Measurements from ENCODE around the gene KCTD4.
"Not testable (repeated sequence)": the region's sequence is repeated elsewhere in the genome, so short reads cannot be mapped to it uniquely, and the experiment has no call there.

The KCTD4 gene

DNA sequence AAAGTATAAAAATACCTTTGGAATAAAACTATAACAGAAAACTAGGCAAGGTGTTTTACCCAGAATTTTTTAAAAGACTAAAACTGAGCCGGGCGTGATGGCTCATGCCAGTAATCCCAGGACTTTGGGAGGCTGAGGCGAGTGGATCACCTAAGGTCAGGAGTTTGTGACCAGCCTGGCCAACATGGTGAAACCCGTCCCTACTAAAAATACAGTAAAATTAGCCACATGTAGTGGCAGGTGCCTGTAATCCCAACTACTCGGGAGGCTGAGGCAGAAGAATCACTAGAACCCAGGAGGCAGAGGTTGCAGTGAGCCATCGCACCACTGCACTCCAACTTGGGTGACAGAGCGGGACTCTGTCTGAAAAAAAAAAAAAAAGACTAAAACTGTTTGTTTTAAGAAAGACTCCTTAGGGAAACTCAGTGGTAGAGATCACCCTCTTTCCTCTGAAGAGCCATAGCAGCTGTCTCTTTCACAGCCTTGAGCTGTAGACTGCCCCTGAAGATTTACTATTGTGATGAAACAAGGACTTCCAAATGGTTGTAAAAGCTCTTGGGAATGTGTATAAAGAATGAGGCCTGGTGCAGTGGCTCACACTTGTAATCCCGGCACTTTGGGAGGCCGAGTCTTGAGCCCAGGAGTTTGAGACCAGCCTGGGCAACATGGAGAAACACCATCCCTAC, 14.7 kb upstream of the KCTD4 start:
- DNase-seq (ENCODE audit: low read depth in 2 of 2), result no peak

DNA sequence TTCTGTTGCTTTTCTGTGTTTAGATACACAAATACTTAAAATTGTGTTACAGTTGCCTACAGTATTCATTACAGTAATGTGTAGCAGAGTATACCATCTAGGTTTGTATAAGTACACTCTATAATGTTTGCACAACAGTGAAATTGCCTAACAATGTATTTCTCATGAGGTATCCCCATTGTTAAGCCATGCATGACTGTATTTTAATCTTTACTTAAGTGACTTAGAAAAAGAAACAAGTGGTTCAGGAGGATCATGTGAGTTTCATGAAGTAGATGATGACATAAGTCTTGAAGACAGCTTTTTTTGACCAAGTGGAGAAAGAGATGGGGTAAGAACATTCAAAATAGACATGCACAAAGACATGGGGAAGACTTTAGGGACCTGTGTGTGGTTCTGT, 8.4 kb upstream of the KCTD4 start:
- no peak for DNase-seq (ENCODE audit: low read depth in 2 of 2)

DNA sequence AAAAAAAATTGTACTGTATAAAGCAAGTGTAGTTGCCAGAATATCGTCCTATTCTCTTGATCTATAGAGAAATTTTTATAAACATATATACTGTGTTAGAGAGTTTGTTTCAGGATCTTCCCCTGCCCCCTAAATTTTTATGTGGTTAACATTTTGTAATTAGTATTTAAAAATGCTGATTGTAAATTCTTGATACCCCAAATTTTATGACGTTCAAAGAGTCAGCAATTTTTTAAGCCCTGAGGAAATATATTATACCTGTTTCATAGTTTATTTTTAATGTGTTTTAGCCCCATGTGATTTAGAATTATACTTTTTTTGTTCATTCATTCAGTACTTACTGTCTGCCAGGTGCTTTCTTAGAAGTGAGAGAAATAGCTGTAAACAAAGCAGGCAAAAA, 7.3 kb upstream of the KCTD4 start:
- DNase-seq (ENCODE audit: low read depth in 2 of 2), result no peak

GRCh38 chr13:45207319-45207718, 6.5 kb upstream of the KCTD4 start:
- no peak for DNase-seq (ENCODE audit: low read depth in 2 of 2)

DNA sequence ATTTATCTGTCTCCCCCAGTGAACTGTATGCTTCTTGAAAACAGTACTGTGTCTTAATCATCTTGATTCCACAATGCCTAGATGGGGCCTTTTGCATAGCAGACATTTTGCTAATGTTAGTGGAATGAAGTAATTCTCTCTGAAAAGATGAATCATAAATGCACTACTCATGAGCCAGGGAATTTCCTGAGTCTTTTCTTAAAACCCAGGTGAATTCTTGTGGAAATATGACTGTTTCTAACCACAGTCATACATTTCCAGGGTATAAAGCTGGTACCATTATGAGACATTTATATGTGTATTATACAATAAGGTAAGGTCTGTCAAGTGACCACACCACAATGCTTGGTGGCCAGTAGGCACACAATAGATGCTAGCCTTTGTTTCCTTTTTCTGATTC, 5.5 kb upstream of the KCTD4 start:
- DNase-seq (ENCODE audit: low read depth in 2 of 2), result no peak

GRCh38 chr13:45205124-45205523, 4.3 kb upstream of the KCTD4 start:
- DNase-seq (ENCODE audit: low read depth in 2 of 2), result no peak

DNA sequence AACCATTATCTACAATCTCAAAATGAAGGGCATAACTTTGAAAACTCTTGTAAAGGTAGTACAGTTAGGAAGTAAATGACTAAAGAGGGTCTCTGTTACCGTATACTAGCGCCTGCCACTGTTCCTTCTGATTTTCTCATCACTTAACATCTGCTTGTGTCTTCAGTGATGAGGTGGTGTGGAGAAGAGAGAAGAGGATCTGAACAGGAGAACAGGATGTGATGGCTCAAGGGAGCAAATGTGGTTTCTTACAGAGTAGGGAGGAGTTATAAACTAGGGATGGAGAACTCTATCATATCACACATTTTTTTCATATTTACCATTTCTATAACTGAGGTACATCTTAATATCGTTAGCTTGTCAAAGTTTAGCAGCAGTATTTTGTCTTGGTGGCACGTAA, 1.1 kb downstream of the KCTD4 start:
- DNase-seq (ENCODE audit: low read depth in 2 of 2), result no peak

- DNase-seq (ENCODE audit: low read depth in 2 of 2), result no peak
These were observed 1.9 kb downstream of the KCTD4 start for GRCh38 chr13:45198924-45199323.

DNA sequence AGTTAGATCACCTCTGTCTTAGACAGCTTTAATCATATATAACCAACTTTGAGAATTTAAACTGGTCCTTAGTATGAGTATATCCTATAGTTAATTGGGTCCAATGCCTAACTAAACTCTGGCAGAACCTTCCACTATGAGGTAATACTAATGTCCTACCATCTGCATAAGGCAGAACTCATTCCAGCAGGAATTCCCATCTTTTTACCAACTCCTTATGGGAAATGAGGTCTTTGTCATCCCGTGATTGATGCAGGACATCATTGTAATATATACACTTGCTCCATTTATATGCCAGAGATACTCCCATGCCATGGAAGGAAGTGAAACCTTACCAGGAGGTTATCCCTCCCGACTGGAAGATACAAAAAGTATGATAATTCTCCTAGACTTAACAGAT, 2.8 kb downstream of the KCTD4 start:
- DNase-seq (ENCODE audit: low read depth in 2 of 2), result no peak

DNA sequence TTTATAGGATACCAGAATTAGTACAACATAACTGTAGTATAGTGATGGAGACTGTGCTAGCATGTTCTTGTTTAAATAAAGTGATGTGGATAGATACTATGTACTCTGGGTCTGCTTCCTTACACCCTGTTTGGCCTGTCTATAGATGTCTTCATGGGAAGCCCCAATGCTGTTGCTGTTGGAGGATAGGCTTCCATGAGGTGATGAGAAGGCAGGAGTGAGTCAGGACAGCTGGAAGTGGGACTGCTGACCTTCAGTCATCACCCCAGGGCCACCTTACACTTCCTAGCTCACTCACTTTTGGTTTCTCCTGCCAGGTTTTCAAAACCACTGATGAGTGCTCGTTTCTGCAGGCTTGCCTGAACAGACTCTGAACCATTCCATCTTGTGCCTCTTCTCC, 4.2 kb downstream of the KCTD4 start:
- DNase-seq (ENCODE audit: low read depth in 2 of 2), result no peak

GRCh38 chr13:45196096-45196495, 4.7 kb downstream of the KCTD4 start:
- DNase-seq (ENCODE audit: low read depth in 2 of 2), result no peak

DNA sequence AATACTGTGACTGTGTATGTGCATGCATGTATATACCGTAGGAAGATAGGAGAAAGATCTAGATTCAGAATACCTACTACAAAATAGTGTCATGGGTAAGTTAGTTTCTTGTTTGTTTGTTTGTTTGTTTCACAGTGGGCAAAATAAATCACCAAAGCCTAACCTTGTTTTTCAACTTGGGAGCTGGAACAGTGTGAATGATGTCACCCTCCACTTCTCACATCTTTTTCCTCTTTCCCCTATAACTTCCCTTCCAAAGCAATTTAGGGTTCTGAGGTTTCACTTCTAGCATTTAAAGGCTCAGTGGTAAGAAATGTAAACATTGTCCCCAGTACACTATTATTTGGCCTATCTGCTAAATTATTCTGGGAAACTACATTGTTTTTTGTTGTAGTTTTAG, 5.4 kb downstream of the KCTD4 start:
- no peak for DNase-seq (ENCODE audit: low read depth in 2 of 2)

GRCh38 chr13:45194081-45194939, 6.5 kb downstream of the KCTD4 start:
- DNase-seq (ENCODE audit: low read depth in 2 of 2), result no peak

GRCh38 chr13:45191874-45192273, 9.0 kb downstream of the KCTD4 start:
- no peak for DNase-seq (ENCODE audit: low read depth in 2 of 2)

DNA sequence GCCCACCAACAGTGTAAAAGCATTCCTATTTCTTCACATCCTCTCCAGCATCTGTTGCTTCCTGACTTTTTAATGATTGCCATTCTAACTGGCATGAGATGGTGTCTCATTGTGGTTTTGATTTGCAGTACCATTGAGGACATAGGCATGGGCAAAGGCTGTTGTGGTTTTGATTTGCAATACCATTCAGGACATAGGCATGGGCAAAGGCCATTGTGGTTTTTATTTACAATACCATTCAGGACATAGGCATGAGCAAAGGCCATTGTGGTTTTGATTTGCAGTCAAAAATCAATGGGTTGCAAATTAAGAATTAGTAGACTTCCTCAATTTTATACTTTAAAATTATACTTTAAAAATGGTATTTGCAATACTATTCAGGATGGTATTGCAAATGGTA, 11.3 kb downstream of the KCTD4 start:
- DNase-seq (ENCODE audit: low read depth in 2 of 2), result not testable (repeated sequence)

- DNase-seq (ENCODE audit: low read depth in 2 of 2), result not testable (repeated sequence)
These were observed 11.8 kb downstream of the KCTD4 start for GRCh38 chr13:45189077-45189476.

DNA sequence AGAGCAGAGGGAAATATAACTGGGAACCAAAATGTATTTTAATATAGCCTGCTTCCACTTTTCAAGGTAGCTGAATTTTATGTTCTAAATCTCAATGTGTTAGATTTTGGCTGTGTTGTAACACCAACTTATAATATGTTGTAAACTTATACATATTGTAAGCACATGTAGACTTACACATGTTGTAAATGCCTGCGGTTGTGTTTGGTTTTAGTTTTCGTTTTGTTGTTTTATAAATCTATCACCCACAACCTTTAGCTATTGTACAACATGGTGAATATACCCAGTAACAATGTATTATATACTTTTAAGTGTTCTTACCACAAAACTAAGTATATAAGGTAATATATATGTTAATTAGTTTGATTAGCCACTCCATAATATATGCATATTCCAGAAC, 15.6 kb downstream of the KCTD4 start:
- DNase-seq (ENCODE audit: low read depth in 2 of 2), result no peak

DNA sequence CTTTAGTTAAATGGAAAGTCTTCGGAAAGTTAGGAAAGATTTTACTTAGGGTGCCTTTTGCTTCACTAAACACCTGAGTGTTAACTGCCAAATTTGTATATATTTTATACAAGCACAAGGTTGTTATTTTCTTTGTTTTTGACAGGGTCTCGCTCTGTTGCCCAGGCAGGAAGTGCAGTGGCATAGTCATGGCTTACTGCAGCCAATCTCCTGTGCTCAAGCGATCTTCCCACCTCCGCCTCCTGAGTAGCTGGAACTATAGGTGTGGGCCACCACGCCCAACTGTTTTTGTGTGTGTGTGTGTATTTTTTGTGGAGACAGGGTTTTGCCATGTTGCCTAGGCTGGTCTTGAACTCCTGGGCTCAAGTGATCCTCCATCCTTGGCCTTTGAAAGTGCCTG, 16.2 kb downstream of the KCTD4 start:
- DNase-seq (ENCODE audit: low read depth in 2 of 2), result no peak

- DNase-seq (ENCODE audit: low read depth in 2 of 2), result no peak
These were observed 19.9 kb downstream of the KCTD4 start for GRCh38 chr13:45180713-45181601.

DNA sequence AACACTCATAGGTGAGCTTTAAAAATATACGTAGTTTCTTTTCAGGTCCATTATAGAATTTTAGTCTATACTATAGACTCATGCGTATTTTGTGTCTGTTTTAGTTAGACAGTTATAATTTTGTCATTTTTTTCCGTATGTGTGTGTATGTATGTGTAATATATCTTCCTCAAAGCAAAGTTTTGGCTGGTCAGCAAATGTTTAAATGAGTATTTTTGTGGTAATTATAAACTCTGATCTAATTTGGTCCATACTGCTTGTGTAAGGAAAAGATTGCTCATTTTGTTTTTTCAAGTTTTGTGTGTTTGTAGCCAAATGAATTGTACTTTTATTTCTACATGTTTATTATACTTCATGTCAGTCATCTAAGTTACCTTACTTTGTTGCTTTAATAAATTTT, 20.5 kb downstream of the KCTD4 start:
- no peak for DNase-seq (ENCODE audit: low read depth in 2 of 2)

- no peak for DNase-seq (ENCODE audit: low read depth in 2 of 2)
These were observed 21.4 kb downstream of the KCTD4 start for GRCh38 chr13:45179428-45179827.
